ENCODE measurements around the gene SPATA18. TPM values are rescaled to one million over a fixed set of nuclear protein-coding genes. Genes with fewer than 3 reads are reported as not detected.

SPATA18 gene
- total and polyA plus RNA-seq, 2 experiments from 2014 or later: 2.7 to 7.8 TPM

GRCh38 chr4:52107336-52107735, 56.2 kb downstream of the SPATA18 start:
- Histone ChIP-seq H4K20me1 (ENCODE audit: insufficient read depth, poor library complexity, severe bottlenecking) (no peaks in the 10 kb centered on the region), H3K4me3 (no peak overlapping the region), H2AFZ (no peak overlapping the region), H3K9me2 (replicated peaks; ENCODE audit: insufficient read depth) (no peaks in the 10 kb centered on the region), H3K4me2 (no peak overlapping the region), H3K27me3 (no peaks in the 10 kb centered on the region), H3K36me3 (replicated peaks; ENCODE audit: insufficient read depth, low read depth) (no peaks in the 10 kb centered on the region), H3K27ac (peak overlapping the region; percentile 36), H3K79me2 (no peaks in the 10 kb centered on the region), H3K9me3 (ENCODE audit: low read depth) (no peaks in the 10 kb centered on the region), H3K4me1 (ENCODE audit: insufficient read depth) (no peaks in the 10 kb centered on the region)
- WGBS (ENCODE audit: low lambda C conversion rate, missing lambda C conversion rate): 70% methylated on average over 3 of the region's 3 CpGs
- TF ChIP-seq EZH2phosphoT487 (IDR thresholded peaks at IDR 0.05; ENCODE audit: low read depth, severe bottlenecking, unreplicated experiment) (no peak), EZH2 (IDR thresholded peaks at IDR 0.05; ENCODE audit: borderline replicate concordance) (no peak), CTCF (IDR thresholded peaks at IDR 0.05; ENCODE audit: poor library complexity) (no peak)
- no peak for DNase-seq (ENCODE audit: low spot score)

GRCh38 chr4:52107745-52108144, 56.6 kb downstream of the SPATA18 start:
- H3K4me2 ChIP-seq: no peak overlapping the region
- no peak for DNase-seq (ENCODE audit: low spot score)
- H4K20me1 ChIP-seq (ENCODE audit: insufficient read depth, poor library complexity, severe bottlenecking): no peaks in the 10 kb centered on the region
- TF ChIP-seq EZH2 (IDR thresholded peaks at IDR 0.05; ENCODE audit: borderline replicate concordance): no peak
- TF ChIP-seq CTCF (IDR thresholded peaks at IDR 0.05; ENCODE audit: poor library complexity): peak; percentile 16
- H3K9me3 ChIP-seq (ENCODE audit: low read depth): no peaks in the 10 kb centered on the region
- H3K79me2 ChIP-seq: no peaks in the 10 kb centered on the region
- no peaks in the 10 kb centered on the region for H3K36me3 ChIP-seq (replicated peaks; ENCODE audit: insufficient read depth, low read depth)
- H2AFZ ChIP-seq: no peak overlapping the region
- H3K9me2 ChIP-seq (replicated peaks; ENCODE audit: insufficient read depth): no peaks in the 10 kb centered on the region
- no peak overlapping the region for H3K4me3 ChIP-seq
- peak overlapping the region; percentile 36 for H3K27ac ChIP-seq
- WGBS (ENCODE audit: low lambda C conversion rate, missing lambda C conversion rate): 63% methylated on average over 1 of the region's 1 CpG
- H3K27me3 ChIP-seq: no peaks in the 10 kb centered on the region
- no peaks in the 10 kb centered on the region for H3K4me1 ChIP-seq (ENCODE audit: insufficient read depth)

DNA sequence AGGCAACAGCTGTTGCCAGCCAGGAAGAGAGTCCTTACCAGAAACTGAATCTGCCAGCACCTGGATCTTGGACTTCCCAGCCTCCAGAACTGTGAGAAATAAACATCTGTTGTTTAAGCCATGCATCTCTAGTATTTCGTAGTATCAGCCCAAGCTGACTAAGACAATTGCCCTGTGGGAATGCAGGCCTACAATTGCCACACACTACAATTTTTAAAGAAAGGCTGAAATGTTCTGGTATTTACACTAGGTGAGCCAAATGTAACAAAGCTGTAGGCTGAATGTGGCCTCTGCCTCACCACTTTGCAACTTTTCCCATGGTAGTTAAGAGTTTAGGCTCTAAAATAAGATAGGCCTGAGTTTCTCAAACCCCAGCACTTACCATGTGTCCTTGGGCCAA, 59.1 kb downstream of the SPATA18 start:
- no peak for TF ChIP-seq EZH2phosphoT487 (IDR thresholded peaks at IDR 0.05; ENCODE audit: low read depth, severe bottlenecking, unreplicated experiment)
- no peak for TF ChIP-seq CTCF (IDR thresholded peaks at IDR 0.05; ENCODE audit: poor library complexity)
- TF ChIP-seq EZH2 (IDR thresholded peaks at IDR 0.05; ENCODE audit: borderline replicate concordance): no peak
- DNase-seq (ENCODE audit: low spot score): no peak
- Histone ChIP-seq H3K4me2 (no peak overlapping the region), H3K9me2 (replicated peaks; ENCODE audit: insufficient read depth) (no peaks in the 10 kb centered on the region), H4K20me1 (ENCODE audit: insufficient read depth, poor library complexity, severe bottlenecking) (no peaks in the 10 kb centered on the region), H3K4me1 (ENCODE audit: insufficient read depth) (no peaks in the 10 kb centered on the region), H3K79me2 (no peaks in the 10 kb centered on the region), H3K27me3 (no peaks in the 10 kb centered on the region), H3K27ac (no peak overlapping the region), H2AFZ (no peak overlapping the region), H3K36me3 (replicated peaks; ENCODE audit: insufficient read depth, low read depth) (no peaks in the 10 kb centered on the region), H3K4me3 (no peak overlapping the region), H3K9me3 (ENCODE audit: low read depth) (no peaks in the 10 kb centered on the region)
- 100% methylated on average over 1 of the region's 1 CpG for WGBS (ENCODE audit: low lambda C conversion rate, missing lambda C conversion rate)

GRCh38 chr4:52111995-52112394, 60.9 kb downstream of the SPATA18 start:
- Histone ChIP-seq H4K20me1 (ENCODE audit: insufficient read depth, poor library complexity, severe bottlenecking) (no peaks in the 10 kb centered on the region), H3K4me1 (ENCODE audit: insufficient read depth) (no peaks in the 10 kb centered on the region), H3K27ac (no peak overlapping the region), H3K9me2 (replicated peaks; ENCODE audit: insufficient read depth) (no peaks in the 10 kb centered on the region), H3K27me3 (no peaks in the 10 kb centered on the region), H3K4me3 (no peak overlapping the region), H3K79me2 (no peaks in the 10 kb centered on the region), H3K4me2 (no peak overlapping the region), H2AFZ (no peak overlapping the region), H3K9me3 (ENCODE audit: low read depth) (no peaks in the 10 kb centered on the region), H3K36me3 (replicated peaks; ENCODE audit: insufficient read depth, low read depth) (no peaks in the 10 kb centered on the region)
- no peak for TF ChIP-seq EZH2phosphoT487 (IDR thresholded peaks at IDR 0.05; ENCODE audit: low read depth, severe bottlenecking, unreplicated experiment)
- no peak for TF ChIP-seq EZH2 (IDR thresholded peaks at IDR 0.05; ENCODE audit: borderline replicate concordance)
- no peak for TF ChIP-seq CTCF (IDR thresholded peaks at IDR 0.05; ENCODE audit: poor library complexity)
- 41% methylated on average over 1 of the region's 1 CpG for WGBS (ENCODE audit: low lambda C conversion rate, missing lambda C conversion rate)
- no peak for DNase-seq (ENCODE audit: low spot score)
